ENCODE data around the gene TMEM116. TPM values are rescaled to one million over a fixed set of nuclear protein-coding genes. Genes with fewer than 3 reads are reported as not detected.

TMEM116 gene
- total RNA-seq, 1 experiment from 2014 or later: 10.2 TPM

GRCh38 chr12:112008918-112009317 lies 4.0 kb downstream of the TMEM116 start:
- ATAC-seq (no peak), DNase-seq (ENCODE audit: low read depth, low spot score) (no peak)
- no TSS peak for BruUV-seq (replicated peaks)
- Histone ChIP-seq H3K4me3 (ENCODE audit: low read depth in 2 of 2, low read length in 2 of 2) (no peak overlapping the region), H3K27me3 (ENCODE audit: control insufficient read depth, insufficient read depth, low read length) (no peaks in the 10 kb centered on the region), H3K9me3 (ENCODE audit: control insufficient read depth, insufficient read depth, low read depth, low read length) (no peaks in the 10 kb centered on the region), H3K36me3 (ENCODE audit: control insufficient read depth, insufficient read depth, low read length) (peaks cover 3% of the 10 kb centered on the region; the same call in 1 of the 2 replicates), H3K27ac (ENCODE audit: low read length) (no peak overlapping the region), H3K4me1 (ENCODE audit: control insufficient read depth, insufficient read depth, low read length) (0 out of 2 replicates have a peak, but pooled peaks cover 5% of the 10 kb centered on the region)
- intact Hi-C loops (cut with micrococcal nuclease; ENCODE audit: unreplicated experiment): no loop called here
- CTCF ChIA-PET: no interaction called here
- POLR2A ChIA-PET: interaction anchor here (0.6 kb wide), 1 partner anchor 9 kb away, joined by 5 read pairs; no protein-coding TSS in a partner anchor
- in situ Hi-C loops (cut with HindIII; ENCODE audit: low pct_unique_long_range_greater_than_20kb, low sequenced_read_pairs): no loop called here
- TF ChIP-seq SIN3A (IDR thresholded peaks at IDR 0.05; ENCODE audit: borderline replicate concordance, insufficient read depth, low read depth, low read length): no peak
- no peak for TF ChIP-seq POLR2AphosphoS5 (IDR thresholded peaks at IDR 0.05; ENCODE audit: low read depth, low read length)
- TF ChIP-seq TCF7L2 (IDR thresholded peaks at IDR 0.05; ENCODE audit: low read depth, low read length): no peak
- TF ChIP-seq, protein P1, sequence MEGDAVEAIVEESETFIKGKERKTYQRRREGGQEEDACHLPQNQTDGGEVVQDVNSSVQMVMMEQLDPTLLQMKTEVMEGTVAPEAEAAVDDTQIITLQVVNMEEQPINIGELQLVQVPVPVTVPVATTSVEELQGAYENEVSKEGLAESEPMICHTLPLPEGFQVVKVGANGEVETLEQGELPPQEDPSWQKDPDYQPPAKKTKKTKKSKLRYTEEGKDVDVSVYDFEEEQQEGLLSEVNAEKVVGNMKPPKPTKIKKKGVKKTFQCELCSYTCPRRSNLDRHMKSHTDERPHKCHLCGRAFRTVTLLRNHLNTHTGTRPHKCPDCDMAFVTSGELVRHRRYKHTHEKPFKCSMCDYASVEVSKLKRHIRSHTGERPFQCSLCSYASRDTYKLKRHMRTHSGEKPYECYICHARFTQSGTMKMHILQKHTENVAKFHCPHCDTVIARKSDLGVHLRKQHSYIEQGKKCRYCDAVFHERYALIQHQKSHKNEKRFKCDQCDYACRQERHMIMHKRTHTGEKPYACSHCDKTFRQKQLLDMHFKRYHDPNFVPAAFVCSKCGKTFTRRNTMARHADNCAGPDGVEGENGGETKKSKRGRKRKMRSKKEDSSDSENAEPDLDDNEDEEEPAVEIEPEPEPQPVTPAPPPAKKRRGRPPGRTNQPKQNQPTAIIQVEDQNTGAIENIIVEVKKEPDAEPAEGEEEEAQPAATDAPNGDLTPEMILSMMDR (IDR thresholded peaks at IDR 0.05): no peak
- TF ChIP-seq, protein P2, sequence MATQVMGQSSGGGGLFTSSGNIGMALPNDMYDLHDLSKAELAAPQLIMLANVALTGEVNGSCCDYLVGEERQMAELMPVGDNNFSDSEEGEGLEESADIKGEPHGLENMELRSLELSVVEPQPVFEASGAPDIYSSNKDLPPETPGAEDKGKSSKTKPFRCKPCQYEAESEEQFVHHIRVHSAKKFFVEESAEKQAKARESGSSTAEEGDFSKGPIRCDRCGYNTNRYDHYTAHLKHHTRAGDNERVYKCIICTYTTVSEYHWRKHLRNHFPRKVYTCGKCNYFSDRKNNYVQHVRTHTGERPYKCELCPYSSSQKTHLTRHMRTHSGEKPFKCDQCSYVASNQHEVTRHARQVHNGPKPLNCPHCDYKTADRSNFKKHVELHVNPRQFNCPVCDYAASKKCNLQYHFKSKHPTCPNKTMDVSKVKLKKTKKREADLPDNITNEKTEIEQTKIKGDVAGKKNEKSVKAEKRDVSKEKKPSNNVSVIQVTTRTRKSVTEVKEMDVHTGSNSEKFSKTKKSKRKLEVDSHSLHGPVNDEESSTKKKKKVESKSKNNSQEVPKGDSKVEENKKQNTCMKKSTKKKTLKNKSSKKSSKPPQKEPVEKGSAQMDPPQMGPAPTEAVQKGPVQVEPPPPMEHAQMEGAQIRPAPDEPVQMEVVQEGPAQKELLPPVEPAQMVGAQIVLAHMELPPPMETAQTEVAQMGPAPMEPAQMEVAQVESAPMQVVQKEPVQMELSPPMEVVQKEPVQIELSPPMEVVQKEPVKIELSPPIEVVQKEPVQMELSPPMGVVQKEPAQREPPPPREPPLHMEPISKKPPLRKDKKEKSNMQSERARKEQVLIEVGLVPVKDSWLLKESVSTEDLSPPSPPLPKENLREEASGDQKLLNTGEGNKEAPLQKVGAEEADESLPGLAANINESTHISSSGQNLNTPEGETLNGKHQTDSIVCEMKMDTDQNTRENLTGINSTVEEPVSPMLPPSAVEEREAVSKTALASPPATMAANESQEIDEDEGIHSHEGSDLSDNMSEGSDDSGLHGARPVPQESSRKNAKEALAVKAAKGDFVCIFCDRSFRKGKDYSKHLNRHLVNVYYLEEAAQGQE (IDR thresholded peaks at IDR 0.05; ENCODE audit: insufficient read depth in 1 of 2, low read depth in 2 of 2, low read length in 1 of 2): no peak

DNA sequence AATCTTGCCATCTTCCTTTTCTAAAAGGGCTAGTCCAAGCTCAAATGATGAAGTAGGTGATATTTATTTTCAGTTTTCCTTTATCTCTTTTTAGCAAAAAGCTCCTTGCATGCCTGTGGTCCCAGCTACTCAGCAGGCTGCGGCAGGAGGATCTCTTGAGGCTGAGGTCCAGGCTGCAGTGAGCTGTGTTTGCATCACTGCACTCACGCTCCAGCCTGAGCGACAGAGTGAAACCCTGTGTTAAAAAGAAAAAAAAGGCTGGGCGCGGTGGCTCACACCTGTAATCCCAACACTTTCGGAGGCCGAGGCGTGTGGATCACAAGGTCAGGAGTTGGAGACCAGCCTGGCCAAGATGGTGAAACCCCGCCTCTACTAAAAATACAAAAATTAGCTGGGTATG lies 5.0 kb downstream of the TMEM116 start:
- intact Hi-C loops (cut with micrococcal nuclease; ENCODE audit: unreplicated experiment) (no loop called here), in situ Hi-C loops (cut with HindIII; ENCODE audit: low pct_unique_long_range_greater_than_20kb, low sequenced_read_pairs) (no loop called here)
- ChIA-PET POLR2A (no interaction called here), CTCF (no interaction called here)
- ATAC-seq (no peak), DNase-seq (ENCODE audit: low read depth, low spot score) (no peak)
- no peaks in the 10 kb centered on the region for H3K9me3 ChIP-seq (ENCODE audit: control insufficient read depth, insufficient read depth, low read depth, low read length)
- no peaks in the 10 kb centered on the region for H3K36me3 ChIP-seq (ENCODE audit: control insufficient read depth, insufficient read depth, low read length)
- TF ChIP-seq, protein P1 (IDR thresholded peaks at IDR 0.05): no peak
- TF ChIP-seq TCF7L2 (IDR thresholded peaks at IDR 0.05; ENCODE audit: low read depth, low read length): no peak
- TF ChIP-seq SIN3A (IDR thresholded peaks at IDR 0.05; ENCODE audit: borderline replicate concordance, insufficient read depth, low read depth, low read length): no peak
- 0 out of 2 replicates have a peak, but pooled peaks cover 5% of the 10 kb centered on the region for H3K4me1 ChIP-seq (ENCODE audit: control insufficient read depth, insufficient read depth, low read length)
- no peak overlapping the region for H3K27ac ChIP-seq (ENCODE audit: low read length)
- no peak overlapping the region for H3K4me3 ChIP-seq (ENCODE audit: low read depth in 2 of 2, low read length in 2 of 2)
- H3K27me3 ChIP-seq (ENCODE audit: control insufficient read depth, insufficient read depth, low read length): no peaks in the 10 kb centered on the region
- BruUV-seq (replicated peaks): no TSS peak
